Measurements from ENCODE around the gene NOM1.
"Not testable (repeated sequence)": the region's sequence is repeated elsewhere in the genome, so short reads cannot be mapped to it uniquely, and the experiment has no call there.

DNA sequence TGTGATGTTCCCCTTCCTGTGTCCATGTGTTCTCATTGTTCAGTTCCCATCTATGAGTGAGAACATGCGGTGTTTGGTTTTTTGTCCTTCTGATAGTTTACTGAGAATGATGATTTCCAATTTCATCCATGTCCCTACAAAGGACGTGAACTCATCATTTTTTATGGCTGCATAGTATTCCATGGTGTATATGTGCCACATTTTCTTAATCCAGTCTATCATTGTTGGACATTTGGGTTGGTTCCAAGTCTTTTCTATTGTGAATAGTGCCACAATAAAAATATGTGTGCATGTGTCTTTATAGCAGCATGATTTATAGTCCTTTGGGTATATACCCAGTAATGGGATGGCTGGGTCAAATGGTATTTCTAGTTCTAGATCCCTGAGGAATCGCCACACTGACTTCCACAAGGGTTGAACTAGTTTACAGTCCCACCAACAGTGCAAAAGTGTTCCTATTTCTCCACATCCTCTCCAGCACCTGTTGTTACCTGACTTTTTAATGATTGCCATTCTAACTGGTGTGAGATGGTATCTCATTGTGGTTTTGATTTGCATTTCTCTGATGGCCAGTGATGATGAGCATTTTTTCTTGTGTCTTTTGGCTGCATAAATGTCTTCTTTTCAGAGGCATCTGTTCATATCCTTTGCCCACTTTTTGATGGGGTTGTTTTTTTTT, 39.8 kb upstream of the NOM1 start:
- TF ChIP-seq, protein P1, sequence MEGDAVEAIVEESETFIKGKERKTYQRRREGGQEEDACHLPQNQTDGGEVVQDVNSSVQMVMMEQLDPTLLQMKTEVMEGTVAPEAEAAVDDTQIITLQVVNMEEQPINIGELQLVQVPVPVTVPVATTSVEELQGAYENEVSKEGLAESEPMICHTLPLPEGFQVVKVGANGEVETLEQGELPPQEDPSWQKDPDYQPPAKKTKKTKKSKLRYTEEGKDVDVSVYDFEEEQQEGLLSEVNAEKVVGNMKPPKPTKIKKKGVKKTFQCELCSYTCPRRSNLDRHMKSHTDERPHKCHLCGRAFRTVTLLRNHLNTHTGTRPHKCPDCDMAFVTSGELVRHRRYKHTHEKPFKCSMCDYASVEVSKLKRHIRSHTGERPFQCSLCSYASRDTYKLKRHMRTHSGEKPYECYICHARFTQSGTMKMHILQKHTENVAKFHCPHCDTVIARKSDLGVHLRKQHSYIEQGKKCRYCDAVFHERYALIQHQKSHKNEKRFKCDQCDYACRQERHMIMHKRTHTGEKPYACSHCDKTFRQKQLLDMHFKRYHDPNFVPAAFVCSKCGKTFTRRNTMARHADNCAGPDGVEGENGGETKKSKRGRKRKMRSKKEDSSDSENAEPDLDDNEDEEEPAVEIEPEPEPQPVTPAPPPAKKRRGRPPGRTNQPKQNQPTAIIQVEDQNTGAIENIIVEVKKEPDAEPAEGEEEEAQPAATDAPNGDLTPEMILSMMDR (IDR thresholded peaks at IDR 0.05; ENCODE audit: low read depth, low read length), result not testable (repeated sequence)
- not testable (repeated sequence) for TF ChIP-seq EZH2phosphoT487 (IDR thresholded peaks at IDR 0.05; ENCODE audit: low read depth)
